Measurements from ENCODE around the gene FLT4.
"Not testable (repeated sequence)": the region's sequence is repeated elsewhere in the genome, so short reads cannot be mapped to it uniquely, and the experiment has no call there.

DNA sequence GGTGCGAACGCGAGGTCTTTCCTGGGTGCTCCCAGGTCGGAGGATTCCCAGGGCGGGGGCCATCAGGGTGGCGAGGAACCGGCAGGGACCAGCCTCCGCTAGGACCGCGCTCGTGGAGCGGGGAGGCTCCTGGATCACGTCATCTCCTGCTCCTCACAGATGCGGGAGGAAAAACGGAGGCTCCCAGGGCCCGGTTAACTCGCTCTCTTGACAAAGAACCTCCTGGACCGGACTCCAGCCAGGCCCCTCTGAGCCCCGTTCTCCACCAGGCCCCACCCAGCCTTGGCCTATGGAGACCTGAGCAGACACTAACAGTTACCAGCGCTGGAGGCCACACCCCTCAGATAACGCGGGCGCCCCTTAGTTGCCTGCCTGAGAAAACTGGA is 24.7 kb upstream of the FLT4 start:
- TF ChIP-seq POLR2AphosphoS5 (IDR thresholded peaks at IDR 0.05); RAD21 (conservative IDR thresholded peaks at IDR 0.05); EZH2 (IDR thresholded peaks at IDR 0.05; ENCODE audit: borderline replicate concordance, insufficient read depth, low read length, poor library complexity, severe bottlenecking); EP300 (conservative IDR thresholded peaks at IDR 0.05; ENCODE audit: poor library complexity, severe bottlenecking): not testable (repeated sequence)
- TF ChIP-seq, protein P1, sequence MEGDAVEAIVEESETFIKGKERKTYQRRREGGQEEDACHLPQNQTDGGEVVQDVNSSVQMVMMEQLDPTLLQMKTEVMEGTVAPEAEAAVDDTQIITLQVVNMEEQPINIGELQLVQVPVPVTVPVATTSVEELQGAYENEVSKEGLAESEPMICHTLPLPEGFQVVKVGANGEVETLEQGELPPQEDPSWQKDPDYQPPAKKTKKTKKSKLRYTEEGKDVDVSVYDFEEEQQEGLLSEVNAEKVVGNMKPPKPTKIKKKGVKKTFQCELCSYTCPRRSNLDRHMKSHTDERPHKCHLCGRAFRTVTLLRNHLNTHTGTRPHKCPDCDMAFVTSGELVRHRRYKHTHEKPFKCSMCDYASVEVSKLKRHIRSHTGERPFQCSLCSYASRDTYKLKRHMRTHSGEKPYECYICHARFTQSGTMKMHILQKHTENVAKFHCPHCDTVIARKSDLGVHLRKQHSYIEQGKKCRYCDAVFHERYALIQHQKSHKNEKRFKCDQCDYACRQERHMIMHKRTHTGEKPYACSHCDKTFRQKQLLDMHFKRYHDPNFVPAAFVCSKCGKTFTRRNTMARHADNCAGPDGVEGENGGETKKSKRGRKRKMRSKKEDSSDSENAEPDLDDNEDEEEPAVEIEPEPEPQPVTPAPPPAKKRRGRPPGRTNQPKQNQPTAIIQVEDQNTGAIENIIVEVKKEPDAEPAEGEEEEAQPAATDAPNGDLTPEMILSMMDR (IDR thresholded peaks at IDR 0.05; ENCODE audit: poor library complexity, severe bottlenecking): not testable (repeated sequence)
- TF ChIP-seq, protein P2, sequence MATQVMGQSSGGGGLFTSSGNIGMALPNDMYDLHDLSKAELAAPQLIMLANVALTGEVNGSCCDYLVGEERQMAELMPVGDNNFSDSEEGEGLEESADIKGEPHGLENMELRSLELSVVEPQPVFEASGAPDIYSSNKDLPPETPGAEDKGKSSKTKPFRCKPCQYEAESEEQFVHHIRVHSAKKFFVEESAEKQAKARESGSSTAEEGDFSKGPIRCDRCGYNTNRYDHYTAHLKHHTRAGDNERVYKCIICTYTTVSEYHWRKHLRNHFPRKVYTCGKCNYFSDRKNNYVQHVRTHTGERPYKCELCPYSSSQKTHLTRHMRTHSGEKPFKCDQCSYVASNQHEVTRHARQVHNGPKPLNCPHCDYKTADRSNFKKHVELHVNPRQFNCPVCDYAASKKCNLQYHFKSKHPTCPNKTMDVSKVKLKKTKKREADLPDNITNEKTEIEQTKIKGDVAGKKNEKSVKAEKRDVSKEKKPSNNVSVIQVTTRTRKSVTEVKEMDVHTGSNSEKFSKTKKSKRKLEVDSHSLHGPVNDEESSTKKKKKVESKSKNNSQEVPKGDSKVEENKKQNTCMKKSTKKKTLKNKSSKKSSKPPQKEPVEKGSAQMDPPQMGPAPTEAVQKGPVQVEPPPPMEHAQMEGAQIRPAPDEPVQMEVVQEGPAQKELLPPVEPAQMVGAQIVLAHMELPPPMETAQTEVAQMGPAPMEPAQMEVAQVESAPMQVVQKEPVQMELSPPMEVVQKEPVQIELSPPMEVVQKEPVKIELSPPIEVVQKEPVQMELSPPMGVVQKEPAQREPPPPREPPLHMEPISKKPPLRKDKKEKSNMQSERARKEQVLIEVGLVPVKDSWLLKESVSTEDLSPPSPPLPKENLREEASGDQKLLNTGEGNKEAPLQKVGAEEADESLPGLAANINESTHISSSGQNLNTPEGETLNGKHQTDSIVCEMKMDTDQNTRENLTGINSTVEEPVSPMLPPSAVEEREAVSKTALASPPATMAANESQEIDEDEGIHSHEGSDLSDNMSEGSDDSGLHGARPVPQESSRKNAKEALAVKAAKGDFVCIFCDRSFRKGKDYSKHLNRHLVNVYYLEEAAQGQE (IDR thresholded peaks at IDR 0.05; ENCODE audit: borderline replicate concordance): not testable (repeated sequence)
